Neural progenitor cell (in vitro differentiated cells): ENCODE measurements around the gene CCDC71. TPM values are rescaled to one million over a fixed set of nuclear protein-coding genes. Genes with fewer than 3 reads are reported as not detected.
A peak's percentile ranks its signal among the peaks of the same experiment; 100 is the strongest.

ENCODE experiments used
- DNase-seq: peaks from one replicate; pipeline ENCODE4 v3.0.0-alpha.2; 2016; ENCODE audit warnings: low spot score
- H2AFZ ChIP-seq: fragments of 200-600 bp; sonication (generic); replicated peaks from 2 replicates; pipeline ENCODE4 v1.6.1; 2016; ENCODE audit warnings: antibody characterized with exemption
- H3F3A ChIP-seq: fragments of 200-600 bp; sonication (generic); 2 replicates; pipeline ENCODE4 v1.6.1; 2016; ENCODE audit warnings: antibody characterized with exemption, low read depth
- H3K27ac ChIP-seq: fragments of 200-600 bp; sonication (generic); 2 replicates; pipeline ENCODE4 v1.5.1; 2016; ENCODE audit warnings: mild to moderate bottlenecking
- H3K27me3 ChIP-seq: fragments of 200-600 bp; sonication (generic); 2 replicates; pipeline ENCODE4 v1.6.1; 2016; ENCODE audit warnings: mild to moderate bottlenecking, moderate library complexity
- H3K36me3 ChIP-seq: fragments of 200-600 bp; sonication (generic); 2 replicates; pipeline ENCODE4 v1.5.1; 2016
- H3K4me1 ChIP-seq: fragments of 200-600 bp; sonication (generic); 2 replicates; pipeline ENCODE4 v1.6.1; 2016; ENCODE audit warnings: mixed run types
- H3K4me2 ChIP-seq: fragments of 200-600 bp; sonication (generic); 2 replicates; pipeline ENCODE4 v1.6.1; 2016
- H3K4me3 ChIP-seq: fragments of 200-600 bp; sonication (generic); 2 replicates; pipeline ENCODE4 v1.5.1; 2016
- H3K79me2 ChIP-seq: fragments of 200-600 bp; sonication (generic); 2 replicates; pipeline ENCODE4 v1.6.1; 2016; ENCODE audit warnings: low read depth
- H3K9ac ChIP-seq: fragments of 200-600 bp; sonication (generic); 2 replicates; pipeline ENCODE4 v1.6.1; 2016
- H3K9me3 ChIP-seq: fragments of 200-600 bp; sonication (generic); 2 replicates; pipeline ENCODE4 v1.5.1; 2016; ENCODE audit warnings: low read depth
- H4K20me1 ChIP-seq: fragments of 200-600 bp; sonication (generic); 2 replicates; pipeline ENCODE4 v1.6.1; 2016; ENCODE audit warnings: low read depth
- H3K27ac Mint-ChIP-seq: 3 replicates; pipeline ENCODE4 v1.8.0; 2021; ENCODE audit warnings: mixed read lengths
- H3K27me3 Mint-ChIP-seq: 2 replicates; pipeline ENCODE4 v1.8.0; 2022; ENCODE audit warnings: low read depth, mild to moderate bottlenecking, inconsistent platforms, moderate library complexity, mixed read lengths; ENCODE audit not compliant: insufficient read depth
- H3K36me3 Mint-ChIP-seq: 3 replicates; pipeline ENCODE4 v1.8.0; 2021; ENCODE audit warnings: mixed read lengths
- H3K4me1 Mint-ChIP-seq: 3 replicates; pipeline ENCODE4 v1.8.0; 2021; ENCODE audit warnings: mixed read lengths
- H3K4me3 Mint-ChIP-seq: 3 replicates; pipeline ENCODE4 v1.8.0; 2021; ENCODE audit warnings: mild to moderate bottlenecking, moderate library complexity, mixed read lengths
- H3K9me3 Mint-ChIP-seq: 3 replicates; pipeline ENCODE4 v1.8.0; 2020; ENCODE audit warnings: mixed read lengths
- EZH2 ChIP-seq: fragments of 200-600 bp; sonication (generic); IDR thresholded peaks from 2 replicates; pipeline ENCODE4 v1.6.1; 2017; ENCODE audit warnings: antibody characterized with exemption, mild to moderate bottlenecking, moderate library complexity
- EZH2phosphoT487 ChIP-seq: fragments of 200-600 bp; sonication (generic); IDR thresholded peaks from 2 replicates; pipeline ENCODE4 v1.6.1; 2017; ENCODE audit warnings: antibody characterized with exemption
- total RNA-seq: library from RNA; depleted of rRNA; stranded (reverse); fragments of >200 nt; gene quantifications from 2 replicates; pipeline ENCODE4 v1.2.3, GENCODE V29; 2015; ENCODE audit warnings: low replicate concordance
- TF ChIP-seq, protein P1 (sequence below): fragments of 200-600 bp; sonication (generic); IDR thresholded peaks from 2 replicates; pipeline ENCODE4 v1.5.1; 2017; ENCODE audit warnings: antibody characterized with exemption, mild to moderate bottlenecking

The CCDC71 gene
- total RNA-seq, 1 donor from 2014 or later: 18.8 TPM

DNA sequence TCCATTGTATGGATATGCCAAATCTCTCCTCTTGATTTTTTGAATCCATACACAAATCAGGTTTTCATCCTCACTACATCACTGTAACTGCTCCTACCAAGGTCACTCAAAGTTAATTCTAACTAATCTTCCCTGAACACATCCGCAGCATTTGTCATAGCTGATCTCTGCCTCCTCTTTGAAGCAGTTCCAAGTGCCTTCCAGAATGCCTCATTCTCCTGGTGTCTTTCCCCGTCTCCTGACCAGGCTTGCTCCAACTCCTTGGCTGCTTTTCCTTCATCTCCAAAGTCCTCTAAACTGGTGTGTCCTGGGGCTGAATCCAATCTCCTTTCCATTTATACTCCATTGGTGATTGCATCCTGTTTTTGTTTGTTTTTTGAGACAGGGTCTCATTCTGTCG lies 32.0 kb upstream of the CCDC71 start:
- H4K20me1 ChIP-seq: no peaks in the 10 kb centered on the region
- H3K4me2 ChIP-seq: no peak overlapping the region
- Mint-ChIP-seq H3K27ac (no peak overlapping the region), H3K4me3 (no peak overlapping the region), H3K9me3 (peaks cover 8% of the 10 kb centered on the region), H3K27me3 (peaks cover 5% of the 10 kb centered on the region), H3K4me1 (no peaks in the 10 kb centered on the region), H3K36me3 (no peaks in the 10 kb centered on the region)
- TF ChIP-seq, protein P1, sequence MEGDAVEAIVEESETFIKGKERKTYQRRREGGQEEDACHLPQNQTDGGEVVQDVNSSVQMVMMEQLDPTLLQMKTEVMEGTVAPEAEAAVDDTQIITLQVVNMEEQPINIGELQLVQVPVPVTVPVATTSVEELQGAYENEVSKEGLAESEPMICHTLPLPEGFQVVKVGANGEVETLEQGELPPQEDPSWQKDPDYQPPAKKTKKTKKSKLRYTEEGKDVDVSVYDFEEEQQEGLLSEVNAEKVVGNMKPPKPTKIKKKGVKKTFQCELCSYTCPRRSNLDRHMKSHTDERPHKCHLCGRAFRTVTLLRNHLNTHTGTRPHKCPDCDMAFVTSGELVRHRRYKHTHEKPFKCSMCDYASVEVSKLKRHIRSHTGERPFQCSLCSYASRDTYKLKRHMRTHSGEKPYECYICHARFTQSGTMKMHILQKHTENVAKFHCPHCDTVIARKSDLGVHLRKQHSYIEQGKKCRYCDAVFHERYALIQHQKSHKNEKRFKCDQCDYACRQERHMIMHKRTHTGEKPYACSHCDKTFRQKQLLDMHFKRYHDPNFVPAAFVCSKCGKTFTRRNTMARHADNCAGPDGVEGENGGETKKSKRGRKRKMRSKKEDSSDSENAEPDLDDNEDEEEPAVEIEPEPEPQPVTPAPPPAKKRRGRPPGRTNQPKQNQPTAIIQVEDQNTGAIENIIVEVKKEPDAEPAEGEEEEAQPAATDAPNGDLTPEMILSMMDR: no peak
- no peak for TF ChIP-seq EZH2
- no peak for TF ChIP-seq EZH2phosphoT487
- no peak overlapping the region for H3K27ac ChIP-seq
- H3F3A ChIP-seq: no peaks in the 10 kb centered on the region
- no peak overlapping the region for H3K4me3 ChIP-seq
- no peak overlapping the region for H2AFZ ChIP-seq
- DNase-seq: no peak
- H3K9ac ChIP-seq: no peak overlapping the region
- H3K9me3 ChIP-seq: no peaks in the 10 kb centered on the region
- H3K4me1 ChIP-seq: no peaks in the 10 kb centered on the region
- H3K36me3 ChIP-seq: no peaks in the 10 kb centered on the region
- no peaks in the 10 kb centered on the region for H3K27me3 ChIP-seq
- no peaks in the 10 kb centered on the region for H3K79me2 ChIP-seq

DNA sequence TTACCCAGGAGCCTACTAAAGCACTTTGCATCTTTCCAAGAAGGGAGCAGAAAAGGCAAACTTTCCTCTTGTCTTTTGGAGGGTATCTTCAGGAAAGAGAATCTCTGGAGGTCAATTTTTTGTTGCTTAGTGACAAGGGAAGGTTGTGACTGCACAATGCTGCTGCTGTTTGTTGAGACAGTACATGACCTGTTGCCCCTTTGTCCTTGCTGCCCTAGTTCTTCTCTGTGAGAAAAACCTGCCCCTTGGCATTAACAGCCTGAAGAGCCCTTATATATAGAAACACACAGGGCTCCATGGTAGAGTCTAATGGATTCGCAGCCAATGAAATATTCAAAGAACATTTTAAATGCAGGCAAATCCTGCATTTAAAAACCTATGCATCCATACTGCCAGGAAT lies 25.6 kb upstream of the CCDC71 start:
- Histone ChIP-seq H2AFZ (no peak overlapping the region), H3K4me2 (no peak overlapping the region), H3K9ac (no peak overlapping the region), H3K9me3 (no peaks in the 10 kb centered on the region), H3K36me3 (no peaks in the 10 kb centered on the region), H3K79me2 (no peaks in the 10 kb centered on the region), H4K20me1 (no peaks in the 10 kb centered on the region), H3F3A (no peaks in the 10 kb centered on the region), H3K4me1 (no peaks in the 10 kb centered on the region), H3K27me3 (no peaks in the 10 kb centered on the region), H3K27ac (no peak overlapping the region), H3K4me3 (no peak overlapping the region)
- Mint-ChIP-seq H3K27ac (peak overlapping the region; percentile 19), H3K4me3 (no peak overlapping the region), H3K9me3 (no peaks in the 10 kb centered on the region), H3K36me3 (no peaks in the 10 kb centered on the region), H3K27me3 (peaks cover 5% of the 10 kb centered on the region), H3K4me1 (peaks cover 18% of the 10 kb centered on the region)
- TF ChIP-seq, protein P1: no peak
- TF ChIP-seq EZH2phosphoT487: no peak
- no peak for TF ChIP-seq EZH2
- DNase-seq: no peak

DNA sequence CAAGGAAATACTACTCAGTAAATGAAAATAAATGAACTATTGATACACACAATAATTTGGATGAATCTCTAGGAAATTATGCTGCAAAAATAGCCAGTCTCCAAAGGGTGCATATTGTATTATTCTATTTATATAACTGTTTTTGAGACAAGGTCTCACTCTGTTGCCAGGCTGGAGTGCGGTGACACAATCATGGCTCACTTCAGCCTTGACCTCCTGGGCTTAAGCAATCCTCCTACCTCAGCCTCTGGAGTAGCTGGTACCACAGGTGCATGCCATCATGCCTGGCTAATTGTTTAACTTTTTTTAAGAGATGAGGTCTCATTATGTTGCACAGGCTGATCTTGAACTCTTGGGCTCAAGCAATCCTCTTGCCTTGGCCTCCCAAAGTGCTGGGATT lies 17.7 kb upstream of the CCDC71 start:
- H4K20me1 ChIP-seq: no peaks in the 10 kb centered on the region

More for the DNA sequence above, 17.7 kb upstream of the CCDC71 start:
- peaks cover 14% of the 10 kb centered on the region for H3K4me1 Mint-ChIP-seq
- peaks cover 13% of the 10 kb centered on the region for H3K36me3 Mint-ChIP-seq
- Histone ChIP-seq H3K4me3 (no peak overlapping the region), H3F3A (no peaks in the 10 kb centered on the region), H3K79me2 (no peaks in the 10 kb centered on the region), H3K4me2 (no peak overlapping the region), H3K4me1 (no peaks in the 10 kb centered on the region), H3K27me3 (no peaks in the 10 kb centered on the region), H3K27ac (no peak overlapping the region), H3K36me3 (no peaks in the 10 kb centered on the region), H3K9ac (no peak overlapping the region), H3K9me3 (no peaks in the 10 kb centered on the region), H2AFZ (no peak overlapping the region)
- no peak for DNase-seq
- TF ChIP-seq EZH2phosphoT487: no peak
- TF ChIP-seq EZH2: no peak
- TF ChIP-seq, protein P1: no peak
- H3K9me3 Mint-ChIP-seq: no peaks in the 10 kb centered on the region
- no peak overlapping the region for H3K4me3 Mint-ChIP-seq
- H3K27me3 Mint-ChIP-seq: peaks cover 3% of the 10 kb centered on the region
- no peak overlapping the region for H3K27ac Mint-ChIP-seq
